Activated CD4-positive, alpha-beta T cell treated with anti-CD3 and anti-CD28 coated beads, Interleukin-2, amount 10 ng/mL, durations not matched to agents 24 days and 14 days (primary cell): Measurements from ENCODE around the gene MYH11. TPM values are rescaled to one million over a fixed set of nuclear protein-coding genes. Genes with fewer than 3 reads are reported as not detected.
"Not testable (repeated sequence)": the region's sequence is repeated elsewhere in the genome, so short reads cannot be mapped to it uniquely, and the experiment has no call there.

Source experiments
- DNase-seq: peaks from one replicate; pipeline ENCODE4 v3.0.0; 2022
- H3K27ac Mint-ChIP-seq: one replicate; pipeline ENCODE4 v1.8.0; 2022; ENCODE audit warnings: mild to moderate bottlenecking, mixed read lengths
- H3K27me3 Mint-ChIP-seq: one replicate; pipeline ENCODE4 v1.8.0; 2022; ENCODE audit warnings: mixed read lengths
- H3K36me3 Mint-ChIP-seq: one replicate; pipeline ENCODE4 v1.8.0; 2022; ENCODE audit warnings: low read depth, mild to moderate bottlenecking, mixed read lengths
- H3K4me1 Mint-ChIP-seq: one replicate; pipeline ENCODE4 v1.8.0; 2021; ENCODE audit warnings: mixed read lengths
- H3K4me3 Mint-ChIP-seq: one replicate; pipeline ENCODE4 v1.8.0; 2022; ENCODE audit warnings: mild to moderate bottlenecking, moderate library complexity, mixed read lengths
- H3K9me3 Mint-ChIP-seq: one replicate; pipeline ENCODE4 v1.8.0; 2021; ENCODE audit warnings: mixed read lengths
- intact Hi-C: fragments of 100-400 bp; cut with micrococcal nuclease; formaldehyde crosslinking; loops from one replicate; pipeline ENCODE4 v1.15.1; 2023
- total RNA-seq: library from RNA; stranded (reverse); gene quantifications from 2 replicates; pipeline ENCODE4 v1.2.3, GENCODE V29; 2022

MYH11 gene
- total RNA-seq, 1 donor from 2014 or later = not detected

DNA sequence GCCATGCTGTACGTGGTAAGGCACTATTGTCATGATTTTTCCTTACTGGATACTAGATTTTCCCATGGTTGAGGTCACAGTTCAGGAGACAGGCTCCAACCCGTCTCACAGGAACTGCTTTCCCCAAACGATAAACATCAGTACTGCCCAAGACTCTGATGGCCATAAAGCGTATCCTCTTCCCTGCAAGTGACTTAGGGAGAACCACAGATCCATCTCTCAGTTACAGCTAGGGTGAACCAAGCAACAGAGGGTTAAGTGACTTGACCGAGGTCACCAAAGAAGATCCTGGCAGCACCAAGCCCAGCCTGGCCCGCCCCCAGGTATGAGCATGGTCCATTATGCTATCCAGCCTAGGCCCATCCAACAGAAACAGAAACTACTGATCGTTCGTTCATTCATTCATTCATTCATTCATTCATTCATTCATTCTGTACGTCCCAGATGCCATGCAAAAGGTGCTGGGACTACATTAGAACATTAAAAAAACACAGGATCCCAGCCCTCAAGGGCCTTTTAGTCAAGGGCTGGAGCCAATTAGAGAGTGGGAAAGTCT is 31.0 kb downstream of the MYH11 start:
- H3K9me3 Mint-ChIP-seq = no peaks in the 10 kb centered on the region
- no peaks in the 10 kb centered on the region for H3K36me3 Mint-ChIP-seq
- DNase-seq = no peak
- intact Hi-C loops = no loop called here
- no peak overlapping the region for H3K27ac Mint-ChIP-seq
- H3K4me1 Mint-ChIP-seq = no peaks in the 10 kb centered on the region
- no peak overlapping the region for H3K4me3 Mint-ChIP-seq
- H3K27me3 Mint-ChIP-seq = peaks cover 2% of the 10 kb centered on the region

GRCh38 chr16:15822957-15823356 is 33.9 kb downstream of the MYH11 start:
- Mint-ChIP-seq H3K36me3 (no peaks in the 10 kb centered on the region), H3K4me3 (no peak overlapping the region), H3K9me3 (no peaks in the 10 kb centered on the region), H3K4me1 (no peaks in the 10 kb centered on the region), H3K27ac (no peak overlapping the region), H3K27me3 (peaks cover 2% of the 10 kb centered on the region)
- intact Hi-C loops = loop anchor here (5.0 kb wide), 1 partner anchor 56 kb away; no protein-coding TSS in a partner anchor
- DNase-seq = no peak

- H3K36me3 Mint-ChIP-seq = peaks cover 3% of the 10 kb centered on the region
- peaks cover 10% of the 10 kb centered on the region for H3K9me3 Mint-ChIP-seq
- no peaks in the 10 kb centered on the region for H3K4me1 Mint-ChIP-seq
- H3K27me3 Mint-ChIP-seq = peaks cover 6% of the 10 kb centered on the region
- H3K27ac Mint-ChIP-seq = no peak overlapping the region
- DNase-seq = no peak
- H3K4me3 Mint-ChIP-seq = no peak overlapping the region
- intact Hi-C loops = loop anchor here (5.0 kb wide), 1 partner anchor 54 kb away; no protein-coding TSS in a partner anchor
These were observed 36.0 kb downstream of the MYH11 start for GRCh38 chr16:15820837-15821236.

- Mint-ChIP-seq H3K4me1 (no peaks in the 10 kb centered on the region), H3K4me3 (no peak overlapping the region), H3K36me3 (peaks cover 3% of the 10 kb centered on the region), H3K27me3 (peaks cover 6% of the 10 kb centered on the region), H3K9me3 (peaks cover 11% of the 10 kb centered on the region), H3K27ac (no peak overlapping the region)
- intact Hi-C loops = no loop called here
- DNase-seq = no peak
These were observed 37.8 kb downstream of the MYH11 start for GRCh38 chr16:15819046-15819445.

GRCh38 chr16:15817446-15817845 is 39.4 kb downstream of the MYH11 start:
- Mint-ChIP-seq H3K27me3 (peaks cover 8% of the 10 kb centered on the region), H3K4me1 (no peaks in the 10 kb centered on the region), H3K36me3 (peaks cover 3% of the 10 kb centered on the region), H3K4me3 (no peak overlapping the region), H3K9me3 (peaks cover 11% of the 10 kb centered on the region), H3K27ac (no peak overlapping the region)
- no peak for DNase-seq
- intact Hi-C loops = no loop called here

DNA sequence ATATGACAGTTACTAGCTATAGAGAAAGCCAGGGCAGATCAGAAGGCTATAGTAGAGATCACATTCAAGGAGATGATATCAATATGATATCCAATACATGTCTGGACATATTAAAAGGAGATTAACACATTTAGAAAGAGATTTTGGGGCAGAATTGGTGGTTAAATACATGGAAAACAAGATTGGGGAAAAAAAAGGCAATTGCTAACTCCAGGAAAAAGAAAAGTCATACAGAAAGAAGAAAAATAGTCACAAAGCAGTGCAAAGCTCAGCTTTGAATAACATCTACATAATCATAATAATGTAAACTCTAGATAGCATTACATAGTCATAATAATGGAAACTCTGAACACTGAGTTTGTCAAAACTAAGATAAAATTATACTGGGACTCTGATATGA is 40.6 kb downstream of the MYH11 start:
- DNase-seq = no peak
- Mint-ChIP-seq H3K27me3 (peaks cover 11% of the 10 kb centered on the region), H3K4me3 (no peak overlapping the region), H3K27ac (no peak overlapping the region), H3K36me3 (peaks cover 3% of the 10 kb centered on the region), H3K4me1 (no peaks in the 10 kb centered on the region), H3K9me3 (peaks cover 11% of the 10 kb centered on the region)
- intact Hi-C loops = no loop called here

DNA sequence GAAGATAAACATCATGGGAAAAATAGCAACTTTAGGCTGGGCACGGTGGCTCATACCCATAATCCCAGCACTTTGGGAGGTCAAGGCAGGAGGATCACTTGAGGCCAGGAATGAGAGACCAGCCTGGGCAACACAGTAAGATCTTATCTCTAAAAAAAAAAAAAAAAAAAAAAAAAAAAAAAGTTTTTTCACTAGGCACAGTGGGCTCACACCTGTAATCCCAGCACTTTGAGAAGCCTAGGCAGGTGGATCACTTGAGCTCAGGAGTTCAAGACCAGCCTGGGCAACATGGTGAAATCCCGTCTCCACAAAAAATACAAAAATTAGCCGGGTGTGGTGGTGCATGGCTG is 44.5 kb downstream of the MYH11 start:
- H3K27me3 Mint-ChIP-seq = peaks cover 11% of the 10 kb centered on the region
- H3K9me3 Mint-ChIP-seq, intact Hi-C loops, DNase-seq, H3K4me1 Mint-ChIP-seq, H3K36me3 Mint-ChIP-seq, H3K27ac Mint-ChIP-seq, H3K4me3 Mint-ChIP-seq: not testable (repeated sequence)

DNA sequence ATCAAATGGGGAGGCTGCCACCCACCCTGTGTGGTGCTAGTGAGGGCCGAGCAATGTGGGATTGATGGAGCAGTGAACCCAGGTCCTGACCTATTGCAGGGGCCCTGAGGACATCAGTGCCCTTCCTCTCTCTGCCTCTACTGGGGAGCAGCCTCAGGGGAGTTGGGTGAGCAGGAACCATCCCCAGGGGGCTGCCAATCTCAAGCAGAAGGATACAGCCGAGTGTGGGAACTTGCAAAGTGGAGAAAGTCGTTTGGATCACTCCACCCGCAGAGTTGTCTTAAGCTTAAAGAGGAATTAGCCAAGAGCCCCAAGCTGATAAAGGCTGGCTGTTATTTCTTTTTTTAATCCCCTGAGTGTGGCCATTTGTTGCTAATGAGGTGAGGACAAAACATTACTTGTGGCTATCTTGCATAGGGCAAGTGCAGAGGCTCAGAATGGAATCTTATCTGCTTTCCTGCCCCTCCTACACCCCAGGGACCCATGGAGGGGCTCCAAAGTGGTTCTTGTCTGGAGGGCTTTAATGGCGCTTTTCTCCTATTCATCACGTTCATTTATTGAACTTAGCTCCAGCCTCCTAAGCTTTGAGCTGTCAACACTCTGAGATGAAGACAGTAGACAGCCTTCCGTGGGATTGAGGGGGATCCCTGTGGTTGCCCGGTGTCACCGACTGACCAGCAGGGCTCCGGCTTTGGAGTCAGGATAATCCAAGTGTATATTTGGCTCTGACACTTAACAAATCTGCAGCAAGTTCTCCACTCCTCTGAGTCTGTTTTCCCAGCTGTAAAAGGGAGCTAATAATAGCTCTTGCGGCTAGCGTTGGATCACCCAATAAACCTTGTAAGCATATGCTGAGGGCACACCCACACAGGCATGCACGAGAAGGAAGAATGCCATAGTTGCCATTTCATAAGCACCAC is 45.1 kb downstream of the MYH11 start:
- Mint-ChIP-seq H3K36me3 (peaks cover 3% of the 10 kb centered on the region), H3K27ac (no peak overlapping the region), H3K9me3 (peaks cover 7% of the 10 kb centered on the region), H3K4me1 (no peaks in the 10 kb centered on the region), H3K27me3 (peaks cover 11% of the 10 kb centered on the region), H3K4me3 (no peak overlapping the region)
- DNase-seq = no peak
- intact Hi-C loops = no loop called here

GRCh38 chr16:15810949-15811348 is 45.9 kb downstream of the MYH11 start:
- H3K27ac Mint-ChIP-seq = no peak overlapping the region
- DNase-seq = no peak
- peaks cover 2% of the 10 kb centered on the region for H3K9me3 Mint-ChIP-seq
- H3K27me3 Mint-ChIP-seq = peaks cover 8% of the 10 kb centered on the region
- no peaks in the 10 kb centered on the region for H3K4me1 Mint-ChIP-seq
- H3K4me3 Mint-ChIP-seq = no peak overlapping the region
- peaks cover under 1% of the 10 kb centered on the region for H3K36me3 Mint-ChIP-seq
- intact Hi-C loops = no loop called here

GRCh38 chr16:15810411-15810810 is 46.4 kb downstream of the MYH11 start:
- Mint-ChIP-seq H3K4me3 (no peak overlapping the region), H3K9me3 (no peaks in the 10 kb centered on the region), H3K36me3 (no peaks in the 10 kb centered on the region), H3K27me3 (peaks cover 7% of the 10 kb centered on the region), H3K4me1 (no peaks in the 10 kb centered on the region), H3K27ac (no peak overlapping the region)
- DNase-seq = no peak
- intact Hi-C loops = no loop called here

GRCh38 chr16:15809297-15809696 is 47.5 kb downstream of the MYH11 start:
- H3K4me1 Mint-ChIP-seq, H3K4me3 Mint-ChIP-seq, H3K36me3 Mint-ChIP-seq, H3K9me3 Mint-ChIP-seq, DNase-seq, intact Hi-C loops, H3K27me3 Mint-ChIP-seq, H3K27ac Mint-ChIP-seq: not testable (repeated sequence)

DNA sequence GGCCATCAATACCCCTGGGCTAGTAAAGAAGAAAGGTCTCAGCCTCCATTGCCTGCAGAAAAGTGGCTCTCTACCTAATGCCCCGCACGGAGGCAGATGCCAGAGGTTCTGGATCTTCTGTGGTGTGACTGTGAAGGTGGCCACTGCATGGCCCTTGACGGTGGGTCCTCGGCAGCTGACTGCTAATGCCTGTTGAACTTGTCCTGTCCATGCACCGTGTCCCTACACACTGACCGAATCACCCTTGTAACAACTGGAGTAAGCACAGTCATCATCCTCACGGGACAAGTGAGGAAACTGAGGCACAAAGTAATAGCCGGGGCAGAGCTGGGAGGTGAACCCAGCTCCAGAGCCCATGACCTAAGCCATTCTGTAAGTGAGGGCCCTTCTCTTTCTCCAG is 48.8 kb downstream of the MYH11 start:
- Mint-ChIP-seq H3K27me3 (peaks cover 5% of the 10 kb centered on the region), H3K9me3 (no peaks in the 10 kb centered on the region), H3K27ac (no peak overlapping the region), H3K4me1 (no peaks in the 10 kb centered on the region), H3K4me3 (no peak overlapping the region), H3K36me3 (no peaks in the 10 kb centered on the region)
- intact Hi-C loops = no loop called here
- DNase-seq = no peak

DNA sequence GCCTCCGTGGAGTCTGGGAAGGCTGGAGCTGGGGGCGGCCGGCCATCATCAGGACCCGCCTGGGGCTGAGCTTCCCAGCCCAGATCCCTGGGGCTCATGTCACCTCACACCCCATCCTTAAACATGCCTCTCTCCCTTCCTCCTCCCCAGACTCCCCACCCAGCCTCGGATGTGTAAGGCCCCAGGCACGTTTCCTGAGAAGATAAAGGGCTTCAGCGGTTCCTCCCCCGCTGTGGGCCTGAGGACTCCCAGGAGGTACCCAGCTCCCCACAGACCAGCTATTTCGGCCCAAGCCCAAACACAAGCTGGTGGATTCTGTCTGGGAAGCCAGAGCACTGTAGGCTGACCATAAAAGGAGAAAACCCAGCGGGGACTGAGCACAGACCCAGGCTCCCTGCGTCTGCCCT is 49.2 kb downstream of the MYH11 start:
- Mint-ChIP-seq H3K36me3 (no peaks in the 10 kb centered on the region), H3K4me3 (no peak overlapping the region), H3K9me3 (no peaks in the 10 kb centered on the region), H3K27ac (no peak overlapping the region), H3K27me3 (peaks cover 5% of the 10 kb centered on the region), H3K4me1 (no peaks in the 10 kb centered on the region)
- no peak for DNase-seq
- intact Hi-C loops = no loop called here

DNA sequence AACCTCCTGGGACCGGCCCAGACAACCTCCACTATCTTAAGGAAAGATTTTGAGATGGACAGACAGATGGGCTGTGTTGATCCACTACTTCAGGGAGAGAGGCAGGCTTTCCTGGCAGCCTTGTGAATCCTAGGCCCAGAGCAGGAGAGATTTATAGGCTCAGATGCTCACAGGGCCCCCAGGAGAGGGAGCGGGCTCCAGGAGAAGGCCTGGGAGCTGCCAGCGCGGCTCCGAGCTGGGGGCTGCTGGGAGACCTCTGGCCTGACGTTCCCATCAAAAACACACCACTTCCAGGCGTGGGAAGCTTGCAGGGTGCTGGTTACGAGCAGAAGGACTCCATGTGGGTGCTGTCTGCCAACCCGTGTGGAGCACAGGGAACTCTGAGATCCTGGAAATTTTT is 53.2 kb downstream of the MYH11 start:
- Mint-ChIP-seq H3K4me3 (no peak overlapping the region), H3K27me3 (no peaks in the 10 kb centered on the region), H3K27ac (no peak overlapping the region), H3K4me1 (no peaks in the 10 kb centered on the region), H3K36me3 (no peaks in the 10 kb centered on the region), H3K9me3 (no peaks in the 10 kb centered on the region)
- intact Hi-C loops = no loop called here
- no peak for DNase-seq
